ENCODE results near the gene GGA1.

GRCh38 chr22:37658133-37659065 is 49.8 kb downstream of the GGA1 start, which contains the start of gene PDXP:
- TF ChIP-seq POLR2A (IDR thresholded peaks at IDR 0.05) (peak in 1 of 2 donors; percentile 85), CTCF (IDR thresholded peaks at IDR 0.05) (no peak)

Measured in thyroid gland (tissue), 4 donors.